Progenitor cell of endocrine pancreas (in vitro differentiated cells): ENCODE results near the gene ST14. TPM values are rescaled to one million over a fixed set of nuclear protein-coding genes. Genes with fewer than 3 reads are reported as not detected.

Experiments
- DNase-seq: peaks from one replicate; pipeline ENCODE4 v3.0.0; 2021; ENCODE audit warnings: low spot score; ENCODE audit not compliant: unreplicated experiment
- H3K27ac Mint-ChIP-seq: 2 replicates; pipeline ENCODE4 v1.8.0; 2021; ENCODE audit warnings: mild to moderate bottlenecking, moderate library complexity, mixed read lengths
- H3K27me3 Mint-ChIP-seq: 2 replicates; pipeline ENCODE4 v1.8.0; 2021; ENCODE audit warnings: mixed read lengths
- H3K36me3 Mint-ChIP-seq: 2 replicates; pipeline ENCODE4 v1.8.0; 2022; ENCODE audit warnings: mixed read lengths; ENCODE audit not compliant: insufficient read depth
- H3K4me1 Mint-ChIP-seq: 2 replicates; pipeline ENCODE4 v1.8.0; 2021; ENCODE audit warnings: low read depth, mixed read lengths
- H3K4me3 Mint-ChIP-seq: 2 replicates; pipeline ENCODE4 v1.8.0; 2021; ENCODE audit warnings: low read depth, mild to moderate bottlenecking, moderate library complexity, mixed read lengths
- H3K9me3 Mint-ChIP-seq: 2 replicates; pipeline ENCODE4 v1.8.0; 2021; ENCODE audit warnings: low read depth, mixed read lengths
- CTCF ChIP-seq: fragments of 200-600 bp; sonication (generic); IDR thresholded peaks from one replicate; pipeline ENCODE4 v1.5.0; 2021; ENCODE audit warnings: antibody characterized with exemption, mild to moderate bottlenecking; ENCODE audit not compliant: unreplicated experiment
- total RNA-seq: library from RNA; stranded (reverse); gene quantifications from 2 replicates; pipeline ENCODE4 v1.2.1, GENCODE V29; 2021

The ST14 gene
- total RNA-seq, 1 donor from 2014 or later = 94.9 TPM

DNA sequence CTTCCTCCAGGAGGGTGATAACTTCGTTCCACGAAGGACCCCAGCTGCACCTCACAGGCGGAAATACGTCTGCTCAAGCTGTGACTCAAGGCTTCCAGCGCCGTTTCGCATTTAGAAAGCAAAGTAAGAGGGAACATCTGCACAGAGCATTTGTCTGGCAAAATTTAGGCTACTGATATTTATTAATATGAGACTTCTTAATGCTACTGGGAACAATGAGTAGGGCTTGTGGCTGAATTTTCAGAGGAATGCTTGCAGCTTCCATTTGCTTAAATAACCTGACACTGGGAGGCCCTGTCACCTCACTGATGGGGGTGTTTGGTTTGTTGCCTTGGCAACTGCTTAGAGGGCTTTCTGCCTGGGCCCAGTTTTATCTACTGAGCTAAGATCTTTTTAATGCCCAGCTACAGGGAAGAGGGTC, 14.7 kb upstream of the ST14 start:
- H3K4me3 Mint-ChIP-seq = peak overlapping the region; percentile 15
- H3K27ac Mint-ChIP-seq = peak overlapping the region; percentile 79
- peaks cover 29% of the 10 kb centered on the region for H3K36me3 Mint-ChIP-seq
- TF ChIP-seq CTCF = no peak
- H3K9me3 Mint-ChIP-seq = no peaks in the 10 kb centered on the region
- peaks cover 38% of the 10 kb centered on the region for H3K4me1 Mint-ChIP-seq
- no peak for DNase-seq
- H3K27me3 Mint-ChIP-seq = no peaks in the 10 kb centered on the region

- Mint-ChIP-seq H3K4me3 (peak overlapping the region; percentile 15), H3K9me3 (no peaks in the 10 kb centered on the region), H3K27ac (peak overlapping the region; percentile 79), H3K27me3 (no peaks in the 10 kb centered on the region), H3K36me3 (peaks cover 26% of the 10 kb centered on the region), H3K4me1 (peaks cover 38% of the 10 kb centered on the region)
- TF ChIP-seq CTCF = no peak
- DNase-seq = no peak
These were observed 14.2 kb upstream of the ST14 start for GRCh38 chr11:130145311-130145812.

DNA sequence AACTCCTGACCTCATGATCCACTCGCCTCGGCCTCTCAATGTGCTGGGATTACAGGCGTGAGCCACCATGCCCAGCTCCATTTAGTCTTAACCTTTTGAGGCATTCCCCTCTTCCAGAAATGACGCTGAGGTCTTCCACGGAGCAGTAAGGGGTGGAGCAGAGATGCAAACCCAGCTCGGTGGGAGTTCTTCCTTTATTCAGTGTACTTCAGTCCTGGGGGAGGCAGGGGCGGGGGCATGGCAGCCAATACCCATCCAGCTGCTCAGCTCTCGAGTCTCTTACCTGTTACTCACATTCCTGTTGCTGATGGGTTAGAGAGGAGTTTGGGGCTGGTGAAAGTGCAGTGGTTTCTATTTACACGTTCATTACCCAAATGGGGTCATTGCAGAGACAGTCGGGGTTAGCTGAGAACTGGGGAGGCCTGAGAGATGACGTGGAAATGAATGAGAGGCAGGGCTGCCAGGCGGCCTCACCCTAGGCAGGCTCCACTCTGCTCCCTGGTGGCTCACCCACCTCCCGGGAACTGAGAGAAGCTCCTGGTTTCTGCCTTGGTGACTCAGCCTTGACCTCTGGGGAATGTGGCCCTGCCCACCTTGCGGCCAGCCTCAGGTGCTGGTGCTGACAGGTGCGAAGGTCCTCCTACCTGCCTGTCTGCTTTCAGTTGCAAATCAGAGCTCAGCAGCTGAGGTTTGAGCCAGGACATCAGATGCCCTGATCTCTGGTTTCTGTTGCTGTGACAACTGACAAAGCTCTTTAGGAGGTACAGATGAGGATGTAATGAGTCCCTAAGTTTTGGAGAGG, 13.4 kb upstream of the ST14 start:
- H3K27ac Mint-ChIP-seq = peak overlapping the region; percentile 79
- peaks cover 24% of the 10 kb centered on the region for H3K36me3 Mint-ChIP-seq
- H3K4me1 Mint-ChIP-seq = peaks cover 38% of the 10 kb centered on the region

DNA sequence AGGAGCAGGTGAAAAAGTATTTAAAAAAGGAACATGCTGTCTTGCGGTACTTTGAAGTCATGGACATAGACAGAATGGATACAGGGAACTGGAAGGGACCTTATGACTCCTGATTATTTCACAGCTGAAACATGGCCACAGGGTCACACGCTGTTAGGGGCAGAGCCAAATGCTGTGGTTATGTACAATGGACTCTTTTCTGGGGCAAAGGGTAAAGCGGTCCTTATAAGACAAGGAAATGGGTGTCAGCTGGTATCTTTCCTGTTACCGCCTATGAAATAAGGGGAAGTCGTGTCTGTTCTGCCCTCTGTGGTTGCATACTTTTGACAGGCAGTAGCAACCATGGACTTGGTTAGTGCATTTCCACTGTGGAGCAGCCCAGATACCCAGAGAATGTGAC, 12.8 kb upstream of the ST14 start:
- Mint-ChIP-seq H3K36me3 (peaks cover 21% of the 10 kb centered on the region), H3K4me1 (peaks cover 38% of the 10 kb centered on the region), H3K27me3 (no peaks in the 10 kb centered on the region), H3K4me3 (no peak overlapping the region), H3K27ac (peak overlapping the region; percentile 79), H3K9me3 (no peaks in the 10 kb centered on the region)
- no peak for TF ChIP-seq CTCF
- DNase-seq = no peak

More for the DNA sequence above, 13.4 kb upstream of the ST14 start:
- peak; percentile 36 for TF ChIP-seq CTCF
- Mint-ChIP-seq H3K27me3 (no peaks in the 10 kb centered on the region), H3K4me3 (peak overlapping the region; percentile 5), H3K9me3 (no peaks in the 10 kb centered on the region)
- peak; percentile 42 for DNase-seq

DNA sequence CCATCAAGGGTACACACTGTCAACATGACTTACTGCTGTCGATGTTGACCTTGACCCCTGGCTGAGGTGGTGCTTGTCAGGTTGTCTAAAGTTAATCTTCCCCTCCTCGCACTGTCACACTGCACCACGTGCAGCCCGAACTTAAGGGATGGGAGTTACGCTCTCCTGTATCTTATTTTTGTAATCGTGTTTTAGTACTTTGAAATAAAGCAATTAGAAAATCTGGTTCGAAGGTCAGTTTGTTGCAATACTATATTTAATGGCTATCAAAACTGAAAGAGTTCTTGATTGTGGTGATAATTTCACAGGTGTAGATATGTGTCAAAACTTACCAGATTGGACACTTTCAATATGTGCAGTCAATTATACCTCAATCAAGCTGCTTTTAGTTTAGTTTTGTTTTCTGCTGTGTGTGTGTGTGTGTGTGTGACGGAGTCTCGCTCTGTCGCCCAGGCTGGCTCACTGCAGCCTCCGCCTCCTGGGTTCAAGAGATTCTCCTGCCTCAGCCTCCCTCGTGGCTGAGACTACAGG, 10.7 kb upstream of the ST14 start:
- no peak for TF ChIP-seq CTCF
- H3K36me3 Mint-ChIP-seq = peaks cover 15% of the 10 kb centered on the region
- no peaks in the 10 kb centered on the region for H3K9me3 Mint-ChIP-seq
- peaks cover 33% of the 10 kb centered on the region for H3K4me1 Mint-ChIP-seq
- H3K27me3 Mint-ChIP-seq = no peaks in the 10 kb centered on the region
- H3K27ac Mint-ChIP-seq = peak overlapping the region; percentile 63
- no peak for DNase-seq
- no peak overlapping the region for H3K4me3 Mint-ChIP-seq
